H1 (cell line): ENCODE results near the gene SCN3A. TPM values are rescaled to one million over a fixed set of nuclear protein-coding genes. Genes with fewer than 3 reads are reported as not detected.

Experiments used
- CTCF ChIA-PET: fragments of 300-600 bp; sonication (Branson Sonifier 250); formaldehyde crosslinking; loops from one replicate; lab custom pipeline; 2021; ENCODE audit not compliant: partially characterized antibody; lab: Charles Lee
- POLR2A ChIA-PET: fragments of 300-600 bp; sonication (Branson Sonifier 250); formaldehyde crosslinking; loops from one replicate; lab custom pipeline; 2021; ENCODE audit warnings: inconsistent platforms; ENCODE audit not compliant: partially characterized antibody; lab: Charles Lee
- DNase-seq, 2 experiments: peaks; one replicate each; pipeline versions ENCODE4 v3.0.0 to v3.0.0-alpha.2; 2010 to 2022; ENCODE audit warnings: low spot score in 2 of 2, low read depth in 1 of 2, mixed read lengths in 1 of 2
- FAIRE-seq: peaks from 2 replicates; lab custom pipeline; 2011; peaks lifted over from hg19 to GRCh38; lab: Jason Lieb, UNC
- H2AFZ ChIP-seq: 2 replicates; pipeline ENCODE4 v1.8.1; 2012; ENCODE audit warnings: low read length, inconsistent platforms
- H2AK5ac ChIP-seq: 2 replicates; pipeline ENCODE4 v1.6.1; 2013; ENCODE audit warnings: low read depth, low read length
- H2BK120ac ChIP-seq: replicated peaks from 2 replicates; pipeline ENCODE3; 2013; ENCODE audit warnings: low read depth, low read length, inconsistent platforms
- H2BK12ac ChIP-seq: 2 replicates; pipeline ENCODE4 v1.6.1; 2013; ENCODE audit warnings: low read depth, low read length
- H2BK15ac ChIP-seq: 2 replicates; pipeline ENCODE4 v1.6.1; 2013; ENCODE audit warnings: low read length
- H2BK20ac ChIP-seq: 2 replicates; pipeline ENCODE4 v1.6.1; 2013; ENCODE audit warnings: low read length
- H2BK5ac ChIP-seq: 2 replicates; pipeline ENCODE4 v1.6.1; 2013; ENCODE audit warnings: low read depth, low read length
- H3K14ac ChIP-seq: 2 replicates; pipeline ENCODE4 v1.6.1; 2013; ENCODE audit warnings: inconsistent platforms; ENCODE audit not compliant: insufficient read length
- H3K18ac ChIP-seq: 2 replicates; pipeline ENCODE4 v1.6.1; 2013; ENCODE audit warnings: low read length; ENCODE audit errors: extremely low read depth
- H3K23ac ChIP-seq: 2 replicates; pipeline ENCODE4 v1.6.1; 2013; ENCODE audit warnings: inconsistent platforms; ENCODE audit not compliant: insufficient read length
- H3K23me2 ChIP-seq: 2 replicates; pipeline ENCODE4 v1.6.1; 2013; ENCODE audit warnings: low read depth, low read length
- H3K27ac ChIP-seq: 2 replicates; pipeline ENCODE4 v1.6.1; 2011; ENCODE audit warnings: low read depth, low read length, inconsistent platforms
- H3K27me3 ChIP-seq, 4 experiments: replicated peaks in 1 of 4; 1 replicate in 1 of 4; 2 replicates in 3 of 4; pipeline versions ENCODE4 v1.6.1 to v1.8.1; 2011 to 2013; ENCODE audit warnings: low read length in 3 of 4, mild to moderate bottlenecking in 3 of 4, inconsistent platforms in 2 of 4, mixed read lengths in 2 of 4, moderate library complexity in 1 of 4; ENCODE audit not compliant: control insufficient read depth in 3 of 4, insufficient read depth in 3 of 4; ENCODE audit errors: extremely low read depth in 1 of 4
- H3K36me3 ChIP-seq, 4 experiments: 2 replicates each; pipeline versions ENCODE4 v1.6.1 to v1.8.1; 2011 to 2013; ENCODE audit warnings: mild to moderate bottlenecking in 4 of 4, low read length in 3 of 4, moderate library complexity in 2 of 4, control low read depth in 1 of 4, inconsistent platforms in 1 of 4; ENCODE audit not compliant: insufficient read depth in 4 of 4, control insufficient read depth in 2 of 4
- H3K4ac ChIP-seq: replicated peaks from 2 replicates; pipeline ENCODE3; 2013; ENCODE audit warnings: low read length, low read depth, mixed read lengths, inconsistent platforms; ENCODE audit not compliant: insufficient read length
- H3K4me1 ChIP-seq, 4 experiments: replicated peaks in 1 of 4; 1 replicate in 1 of 4; 2 replicates in 3 of 4; pipeline versions ENCODE4 v1.6.1 to v1.8.1; 2011 to 2013; ENCODE audit warnings: low read length in 3 of 4, inconsistent platforms in 2 of 4, mixed read lengths in 1 of 4; ENCODE audit not compliant: insufficient read depth in 4 of 4, control insufficient read depth in 3 of 4
- H3K4me2 ChIP-seq, 2 experiments: 2 replicates each; pipeline versions ENCODE4 v1.6.1 to v1.8.1; 2011 to 2013; ENCODE audit warnings: low read depth in 2 of 2, low read length in 2 of 2, control low read depth in 1 of 2, inconsistent platforms in 1 of 2, mild to moderate bottlenecking in 1 of 2; ENCODE audit not compliant: insufficient read depth in 1 of 2
- H3K4me3 ChIP-seq, 4 experiments: fragments of 200-600, 300-600 bp in 1 of 4; sonication (generic), shearing (Covaris generic), sonication (Bioruptor Twin) in 1 of 4; 2 replicates each; pipeline versions ENCODE4 v1.5.1 to v1.8.1; 2011 to 2016; ENCODE audit warnings: low read length in 4 of 4, low read depth in 3 of 4, control low read depth in 2 of 4, inconsistent platforms in 2 of 4, mild to moderate bottlenecking in 2 of 4, mixed read lengths in 1 of 4, moderate library complexity in 1 of 4; ENCODE audit not compliant: insufficient read depth in 2 of 4; ENCODE audit errors: extremely low read depth in 1 of 4
- H3K56ac ChIP-seq: replicated peaks from 2 replicates; pipeline ENCODE3; 2013; ENCODE audit warnings: low read depth, mild to moderate bottlenecking, mixed read lengths, low read length, inconsistent platforms; ENCODE audit not compliant: insufficient read length
- H3K79me1 ChIP-seq: 2 replicates; pipeline ENCODE4 v1.6.1; 2013; ENCODE audit warnings: low read depth, low read length, control low read depth
- H3K79me2 ChIP-seq, 2 experiments: 2 replicates each; pipeline versions ENCODE4 v1.6.1 to v1.8.1; 2012 to 2013; ENCODE audit warnings: low read length in 2 of 2, mild to moderate bottlenecking in 2 of 2, inconsistent platforms in 1 of 2; ENCODE audit not compliant: insufficient read depth in 2 of 2, control insufficient read depth in 1 of 2
- H3K9ac ChIP-seq, 4 experiments: replicated peaks in 1 of 4; 1 replicate in 1 of 4; 2 replicates in 3 of 4; pipeline versions ENCODE4 v1.6.1 to v1.8.1; 2011 to 2013; ENCODE audit warnings: low read depth in 3 of 4, low read length in 3 of 4, control low read depth in 2 of 4, mild to moderate bottlenecking in 2 of 4, moderate library complexity in 2 of 4, inconsistent platforms in 1 of 4; ENCODE audit errors: extremely low read depth in 1 of 4
- H3K9me3 ChIP-seq, 2 experiments: 2 replicates each; pipeline versions ENCODE4 v1.6.1 to v1.8.1; 2012 to 2013; ENCODE audit warnings: mild to moderate bottlenecking in 2 of 2, moderate library complexity in 2 of 2, control low read depth in 1 of 2, inconsistent platforms in 1 of 2, low read depth in 1 of 2, low read length in 1 of 2, mixed read lengths in 1 of 2; ENCODE audit not compliant: insufficient read depth in 2 of 2
- H4K20me1 ChIP-seq, 2 experiments: replicated peaks in 1 of 2; 2 replicates each; pipeline versions ENCODE3 to v1.8.1; 2011 to 2013; ENCODE audit warnings: inconsistent platforms in 2 of 2, low read length in 2 of 2, mild to moderate bottlenecking in 1 of 2; ENCODE audit not compliant: insufficient read depth in 2 of 2, control insufficient read depth in 1 of 2
- H4K5ac ChIP-seq: 2 replicates; pipeline ENCODE4 v1.6.1; 2013; ENCODE audit warnings: low read length, low read depth, mixed read lengths, inconsistent platforms; ENCODE audit not compliant: insufficient read length
- H4K8ac ChIP-seq: 2 replicates; pipeline ENCODE4 v1.8.0; 2013; ENCODE audit warnings: mild to moderate bottlenecking, moderate library complexity, low read length, inconsistent platforms; ENCODE audit not compliant: insufficient read depth; ENCODE audit errors: extremely low read depth
- H4K91ac ChIP-seq: replicated peaks from 2 replicates; pipeline ENCODE3; 2013; ENCODE audit warnings: low read length, mixed read lengths, inconsistent platforms; ENCODE audit not compliant: insufficient read length
- CBX5 ChIP-seq: fragments of 300-800, 300-1000 bp; sonication (generic); IDR thresholded peaks from 2 replicates; pipeline ENCODE4 v1.7.1; 2016; ENCODE audit warnings: antibody characterized with exemption, low read length, low read depth
- CREB1 ChIP-seq: IDR thresholded peaks from 2 replicates; pipeline ENCODE4 v1.6.1; 2012; ENCODE audit warnings: inconsistent platforms
- E2F6 ChIP-seq: IDR thresholded peaks from 2 replicates; pipeline ENCODE4 v1.6.1; 2012; ENCODE audit warnings: inconsistent platforms
- GTF2F1 ChIP-seq: IDR thresholded peaks from 2 replicates; pipeline ENCODE4 v1.6.1; 2012; ENCODE audit warnings: low read depth, low read length, improper control_type of control experiment, borderline replicate concordance
- KDM1A ChIP-seq: fragments of 200-600, 300-600 bp; sonication (generic); IDR thresholded peaks from 2 replicates; pipeline ENCODE4 v1.7.1; 2016; ENCODE audit warnings: mild to moderate bottlenecking, low read length, borderline replicate concordance
- KDM5A ChIP-seq: fragments of 200-600 bp; IDR thresholded peaks from 2 replicates; pipeline ENCODE4 v1.7.1; 2012; ENCODE audit warnings: mild to moderate bottlenecking, low read length, inconsistent platforms, mixed read lengths
- MAFK ChIP-seq: IDR thresholded peaks from 2 replicates; pipeline ENCODE4 v1.6.1; 2012; ENCODE audit warnings: low read depth, mild to moderate bottlenecking, improper control_type of control experiment, low read length
- RNF2 ChIP-seq: fragments of 200-900, 300-1000 bp; sonication (generic); IDR thresholded peaks from 2 replicates; pipeline ENCODE4 v1.7.1; 2016; ENCODE audit warnings: borderline replicate concordance, low read depth, mild to moderate bottlenecking, antibody characterized with exemption, low read length; ENCODE audit not compliant: poor library complexity, severe bottlenecking; ENCODE audit errors: missing control alignments
- RXRA ChIP-seq: IDR thresholded peaks from 2 replicates; pipeline ENCODE4 v1.6.1; 2011; ENCODE audit warnings: low read depth, mild to moderate bottlenecking, low read length, moderate library complexity; ENCODE audit not compliant: insufficient read depth
- SIX5 ChIP-seq: IDR thresholded peaks from 2 replicates; pipeline ENCODE4 v1.6.1; 2011; ENCODE audit warnings: mild to moderate bottlenecking, low read depth, low read length
- TAF1 ChIP-seq: IDR thresholded peaks from 2 replicates; pipeline ENCODE4 v1.6.1; 2011; ENCODE audit warnings: mild to moderate bottlenecking, low read depth, low read length
- TCF12 ChIP-seq: IDR thresholded peaks from 2 replicates; pipeline ENCODE4 v1.6.1; 2011; ENCODE audit warnings: low read depth, mild to moderate bottlenecking, low read length
- WGBS, 2 experiments: shearing (Covaris generic) in 1 of 2; methylation state at CpG; one replicate each; pipeline versions ENCODE4 v1.1.6 to v1.1.7; 2013 to 2015; ENCODE audit warnings: low lambda C conversion rate in 2 of 2, mixed read lengths in 2 of 2, inconsistent platforms in 1 of 2, low coverage in 1 of 2, missing lambda C conversion rate in 1 of 2; ENCODE audit not compliant: insufficient replicate concordance in 2 of 2, insufficient coverage in 1 of 2, insufficient read length in 1 of 2; ENCODE audit errors: extremely low coverage in 1 of 2, missing lambda C conversion rate in 1 of 2; 5-methylcytosine and 5-hydroxymethylcytosine counted together
- polyA plus RNA-seq, 7 experiments: library from polyadenylated mRNA; depleted of rRNA in 3 of 7; stranded (reverse) in 5 of 7; unstranded in 2 of 7; fragments of >200 nt in 5 of 7; fragments of 200-250 nt in 2 of 7; gene quantifications; 1 replicate in 5 of 7; 2 replicates in 1 of 7; 4 replicates in 1 of 7; pipeline versions ENCODE4 v1.2.1 to v1.2.3, GENCODE V29; 2011 to 2013; ENCODE audit warnings: missing spikeins in 2 of 7, mixed read lengths in 2 of 7
- total RNA-seq: library from RNA; stranded (reverse); fragmentation: NEBNext Ultra II Directional; extraction: Animal tissue kit (Norgen Biotek cat#: 25700); gene quantifications from 2 replicates; pipeline ENCODE4 v1.2.1, GENCODE V29; 2021

Gene SCN3A
- total and polyA plus RNA-seq, 2 of the 8 experiments (the other 6 are each of a cell fraction or from before 2014, with no cell fraction given) = 0.02 TPM; not detected in 1

GRCh38 chr2:165057931-165058330 lies 145.9 kb downstream of the SCN3A start:
- Histone ChIP-seq H4K5ac (no peak overlapping the region), H3K4ac (no peak overlapping the region), H3K56ac (no peak overlapping the region), H3K23ac (no peak overlapping the region), H3K4me3 (no peak overlapping the region), H4K20me1 (no peaks in the 10 kb centered on the region), H3K9ac (no peak overlapping the region), H3K4me1 (no peaks in the 10 kb centered on the region), H3K18ac (no peak overlapping the region), H3K23me2 (no peaks in the 10 kb centered on the region; the same call in 1 of the 2 replicates), H3K27me3 (no peaks in the 10 kb centered on the region), H4K8ac (no peak overlapping the region), H2BK5ac (no peak overlapping the region), H2BK120ac (no peak overlapping the region), H3K36me3 (no peaks in the 10 kb centered on the region), H2BK12ac (no peak overlapping the region), H2BK15ac (no peak overlapping the region), H3K79me1 (no peaks in the 10 kb centered on the region), H3K27ac (no peak overlapping the region), H3K79me2 (no peaks in the 10 kb centered on the region), H2BK20ac (no peak overlapping the region), H3K14ac (no peak overlapping the region), H2AFZ (no peak overlapping the region), H2AK5ac (no peak overlapping the region), H3K9me3 (no peaks in the 10 kb centered on the region), H3K4me2 (no peak overlapping the region), H4K91ac (no peak overlapping the region)
- no peak for DNase-seq
- TF ChIP-seq RXRA = no peak
- TF ChIP-seq TCF12 = no peak
- TF ChIP-seq TAF1 = no peak
- no peak for TF ChIP-seq E2F6
- TF ChIP-seq RNF2 = no peak
- no peak for TF ChIP-seq SIX5
- no peak for TF ChIP-seq KDM5A
- TF ChIP-seq CREB1 = no peak
- TF ChIP-seq GTF2F1 = no peak
- TF ChIP-seq MAFK = no peak
- TF ChIP-seq KDM1A = no peak
- no peak for TF ChIP-seq CBX5
- no peak for FAIRE-seq
- 98% methylated on average over 3 of the region's 3 CpGs; no CpG with 5 or more reads in 1 of the 2 experiments for WGBS, 2 experiments
- POLR2A ChIA-PET = no interaction called here
- CTCF ChIA-PET = interaction anchor here (0.9 to 1.6 kb wide), 2 partner anchors 39 to 41 kb away, joined by 3 to 4 read pairs; no protein-coding TSS in a partner anchor
